Hypothalamus (tissue), 51 donors: Measurements from ENCODE around the gene ZBTB49.
"Not testable (repeated sequence)": the region's sequence is repeated elsewhere in the genome, so short reads cannot be mapped to it uniquely, and the experiment has no call there.

Experiments
- DNase-seq, 51 donors: peaks; one replicate each; lab custom pipeline; 2025; lab: John Stamatoyannopoulos, UW

ZBTB49 gene, protein sequence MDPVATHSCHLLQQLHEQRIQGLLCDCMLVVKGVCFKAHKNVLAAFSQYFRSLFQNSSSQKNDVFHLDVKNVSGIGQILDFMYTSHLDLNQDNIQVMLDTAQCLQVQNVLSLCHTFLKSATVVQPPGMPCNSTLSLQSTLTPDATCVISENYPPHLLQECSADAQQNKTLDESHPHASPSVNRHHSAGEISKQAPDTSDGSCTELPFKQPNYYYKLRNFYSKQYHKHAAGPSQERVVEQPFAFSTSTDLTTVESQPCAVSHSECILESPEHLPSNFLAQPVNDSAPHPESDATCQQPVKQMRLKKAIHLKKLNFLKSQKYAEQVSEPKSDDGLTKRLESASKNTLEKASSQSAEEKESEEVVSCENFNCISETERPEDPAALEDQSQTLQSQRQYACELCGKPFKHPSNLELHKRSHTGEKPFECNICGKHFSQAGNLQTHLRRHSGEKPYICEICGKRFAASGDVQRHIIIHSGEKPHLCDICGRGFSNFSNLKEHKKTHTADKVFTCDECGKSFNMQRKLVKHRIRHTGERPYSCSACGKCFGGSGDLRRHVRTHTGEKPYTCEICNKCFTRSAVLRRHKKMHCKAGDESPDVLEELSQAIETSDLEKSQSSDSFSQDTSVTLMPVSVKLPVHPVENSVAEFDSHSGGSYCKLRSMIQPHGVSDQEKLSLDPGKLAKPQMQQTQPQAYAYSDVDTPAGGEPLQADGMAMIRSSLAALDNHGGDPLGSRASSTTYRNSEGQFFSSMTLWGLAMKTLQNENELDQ

DNA sequence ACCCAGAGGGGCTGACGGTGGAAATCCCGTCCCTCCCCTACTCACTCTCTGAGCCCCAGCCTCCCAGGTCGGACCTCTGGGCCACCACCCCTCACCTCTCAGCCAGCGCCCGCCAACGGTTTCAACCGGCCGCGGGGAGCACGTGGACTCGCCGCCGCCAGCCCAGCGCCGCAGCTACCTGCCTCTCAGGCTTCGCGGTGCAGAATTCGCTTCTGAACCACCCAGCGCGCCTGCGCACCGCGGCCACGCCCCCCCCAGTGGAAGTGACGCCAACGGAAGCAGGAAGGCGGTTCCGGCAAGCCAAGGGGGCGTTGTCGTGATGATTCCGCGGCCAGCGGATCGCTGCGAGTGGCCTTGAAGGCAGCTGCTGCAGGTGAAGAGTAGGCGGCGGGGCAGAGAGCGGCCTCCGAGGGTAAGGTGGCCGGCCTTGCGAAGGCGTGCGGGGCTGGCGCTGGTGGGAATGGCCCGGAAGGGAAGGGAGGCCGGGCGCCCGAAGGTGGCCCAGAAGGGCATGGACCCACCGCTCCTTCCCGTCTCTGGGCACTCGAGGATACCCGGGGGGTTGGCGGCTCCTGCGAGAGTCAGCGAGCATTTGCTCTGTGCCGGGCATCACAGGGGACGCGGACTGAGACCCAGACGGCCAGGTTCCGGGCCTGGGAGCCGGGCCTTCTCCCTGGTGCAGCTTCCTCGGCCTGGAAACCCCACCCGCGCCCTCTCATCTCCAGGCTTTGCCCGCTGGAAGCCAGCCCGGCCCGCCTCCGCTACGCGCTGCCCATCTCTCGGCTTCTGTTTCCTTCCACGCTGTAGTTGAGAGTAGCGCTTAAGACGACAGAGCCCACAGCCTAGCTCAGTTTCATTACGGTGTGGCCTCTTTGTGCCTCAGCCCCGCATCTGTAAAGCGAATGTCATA lies at the start of gene ZBTB49, which contains the start of gene LYAR:
Gene ZBTB49, plus strand, starts transcription at position 311 of the 910 bp plus-strand sequence. CDS start 9,695 bp downstream, outside the sequence.
Gene LYAR, minus strand, starts transcription at position 214 of the 910 bp plus-strand sequence. CDS start 6,412 bp downstream, outside the sequence.
- peak; percentile 48 to 96 (median 87) for DNase-seq

DNA sequence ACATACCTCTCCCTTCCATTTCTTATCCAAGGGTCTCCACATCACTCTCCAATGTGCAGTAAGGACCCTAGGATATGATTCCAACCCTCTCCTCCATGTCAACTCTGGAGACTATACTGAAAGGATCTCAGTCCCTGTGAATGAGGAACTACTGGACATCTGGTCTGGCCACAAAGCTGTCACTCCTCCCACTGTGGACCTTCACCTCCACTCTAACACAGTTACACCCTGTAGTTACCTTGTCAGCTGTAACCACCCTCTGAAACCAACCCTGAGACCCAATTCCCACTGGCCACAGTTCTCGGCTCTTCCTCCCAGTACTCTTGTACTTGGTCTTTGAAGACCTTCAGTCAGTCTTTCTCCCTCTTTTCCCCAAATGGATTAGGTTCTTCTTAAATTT lies 44.9 kb upstream of the ZBTB49 start:
- no peak for DNase-seq

DNA sequence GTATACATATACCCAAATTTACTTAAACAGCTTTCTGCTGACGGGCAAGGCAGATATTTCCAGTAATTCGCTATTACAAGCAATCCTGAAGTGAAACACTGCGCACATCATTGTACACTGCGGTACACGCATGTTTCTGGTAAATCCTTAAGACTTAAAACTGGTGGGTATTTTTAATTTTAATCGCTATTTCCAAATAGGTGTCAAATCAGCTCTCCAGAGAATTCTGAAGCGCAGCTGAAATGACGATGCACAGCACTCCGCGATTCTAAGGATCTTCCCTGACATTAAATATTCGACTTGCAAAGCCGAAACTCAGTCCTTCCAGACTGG lies 42.4 kb upstream of the ZBTB49 start:
- no peak for DNase-seq

DNA sequence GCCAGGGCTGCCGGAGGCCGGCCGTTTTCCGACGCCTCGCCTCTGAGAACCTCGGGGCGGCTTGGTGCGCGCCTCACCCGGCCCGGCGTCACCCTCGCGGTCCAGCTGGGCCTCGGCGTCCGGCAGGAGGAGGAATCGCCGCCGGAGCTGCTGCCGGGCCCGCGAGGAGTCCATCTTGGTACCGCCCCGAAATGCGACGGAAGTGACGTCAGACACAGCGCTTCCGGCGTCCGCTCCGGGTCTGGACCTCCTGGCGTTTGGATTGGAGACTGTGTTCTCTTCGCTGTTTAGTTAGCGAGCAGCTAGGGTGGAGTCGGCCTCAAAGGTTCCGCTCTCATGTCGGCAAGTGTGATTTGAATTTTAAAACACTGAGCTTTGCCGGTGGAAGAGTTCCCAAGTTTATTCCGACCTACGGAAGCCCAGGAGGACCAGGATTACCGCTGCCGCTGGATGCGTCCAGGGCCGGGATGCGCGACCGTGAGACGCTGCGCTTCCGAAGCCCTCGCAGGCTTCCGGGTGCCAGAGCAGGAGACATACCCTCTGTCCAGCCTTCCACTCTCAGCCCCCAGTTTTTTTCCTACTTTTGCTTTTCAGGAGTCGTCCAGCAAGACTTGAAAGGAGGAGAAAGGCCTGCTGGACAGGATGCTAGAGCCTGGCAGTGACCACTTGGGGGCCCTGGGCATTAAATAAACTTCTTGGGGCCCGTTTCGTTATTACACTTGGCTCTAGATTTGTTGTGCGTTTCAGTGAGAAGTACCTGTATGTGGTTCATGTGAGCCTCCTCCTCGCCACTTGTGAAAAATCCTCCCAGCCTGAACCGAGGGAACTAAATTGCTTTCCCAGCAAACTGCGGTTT lies 41.8 kb upstream of the ZBTB49 start, which contains the start of gene TMEM128:
Gene TMEM128, minus strand, starts transcription at position 195 of the 856 bp plus-strand sequence. Its CDS starts 21 bp downstream, at position 174.
- DNase-seq = peak; percentile 69 to 97 (median 89)

DNA sequence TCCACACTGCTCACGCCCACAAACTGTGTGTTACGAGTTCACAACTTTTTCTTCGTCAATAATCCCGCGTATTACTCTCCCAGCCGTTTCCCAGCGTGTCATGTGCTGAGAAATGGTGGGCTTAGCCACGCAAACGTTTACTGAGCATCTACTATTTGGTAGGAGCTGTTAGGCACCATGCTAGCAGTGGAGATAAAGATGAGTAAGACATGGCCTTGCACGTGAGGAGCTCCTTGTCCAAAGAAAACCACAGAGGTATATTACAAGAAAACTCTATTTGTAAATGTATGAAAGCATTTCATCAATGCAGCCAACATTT lies 41.2 kb upstream of the ZBTB49 start:
- DNase-seq = no peak

DNA sequence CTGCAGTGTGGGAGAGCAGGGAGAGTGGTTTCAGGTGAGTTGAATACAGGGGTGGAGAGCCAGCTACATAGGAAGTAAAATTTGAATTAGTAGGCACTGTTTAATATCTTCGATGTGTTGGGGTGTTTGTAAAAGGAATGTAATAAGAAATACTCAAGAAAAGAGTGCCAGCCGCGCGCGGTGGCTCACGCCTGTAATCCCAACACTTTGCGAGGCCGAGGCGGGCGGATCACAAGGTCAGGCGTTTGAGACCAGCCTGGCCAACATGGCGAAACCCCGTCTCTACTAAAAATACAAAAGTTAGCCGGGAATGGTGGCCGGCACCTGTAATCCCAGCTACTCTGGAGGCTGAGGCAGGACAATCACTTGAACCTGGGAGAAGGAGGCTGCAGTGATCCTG lies 40.7 kb upstream of the ZBTB49 start:
- DNase-seq = not testable (repeated sequence)

DNA sequence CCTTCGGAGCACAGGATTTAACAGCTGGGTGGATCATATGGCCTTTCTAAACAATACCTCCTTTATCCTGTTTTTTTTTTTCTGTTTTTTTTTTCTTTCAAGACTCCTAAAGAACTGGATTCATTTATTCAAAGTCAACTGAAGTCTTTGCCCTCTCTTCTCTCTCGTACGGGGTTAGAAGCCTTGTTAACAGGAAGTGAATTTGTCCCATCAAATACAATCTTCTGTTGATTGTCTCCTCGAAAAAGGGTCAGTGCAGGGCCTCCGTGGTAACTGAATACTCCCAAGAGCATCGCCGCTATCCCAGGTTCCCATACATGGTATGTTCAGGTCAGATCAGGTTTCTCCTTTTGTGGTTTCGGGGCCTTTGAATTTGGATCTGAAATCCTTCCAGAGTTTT lies 40.2 kb upstream of the ZBTB49 start:
- no peak for DNase-seq

DNA sequence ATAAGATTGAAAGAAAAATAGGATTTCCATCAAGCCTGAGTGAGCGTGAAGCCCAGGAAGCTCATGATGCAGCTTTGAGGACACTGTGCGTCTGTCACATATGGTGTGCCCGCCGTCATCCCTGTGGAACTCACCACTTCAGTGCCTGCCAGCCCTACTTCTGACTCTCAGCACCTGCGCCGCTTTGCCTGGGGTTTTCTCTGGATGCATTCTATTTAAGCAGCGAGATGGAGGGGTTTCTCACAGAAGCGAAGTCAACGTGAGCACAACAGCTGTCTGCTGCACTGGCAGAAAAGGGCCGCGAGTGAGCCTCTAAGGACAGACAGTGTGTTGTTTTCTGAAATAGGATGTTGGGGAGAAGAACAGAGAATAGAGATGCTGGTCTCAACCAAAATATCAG lies 35.9 kb upstream of the ZBTB49 start:
- peak in 4 of 51 donors; percentile 15 to 53 (median 20) for DNase-seq

DNA sequence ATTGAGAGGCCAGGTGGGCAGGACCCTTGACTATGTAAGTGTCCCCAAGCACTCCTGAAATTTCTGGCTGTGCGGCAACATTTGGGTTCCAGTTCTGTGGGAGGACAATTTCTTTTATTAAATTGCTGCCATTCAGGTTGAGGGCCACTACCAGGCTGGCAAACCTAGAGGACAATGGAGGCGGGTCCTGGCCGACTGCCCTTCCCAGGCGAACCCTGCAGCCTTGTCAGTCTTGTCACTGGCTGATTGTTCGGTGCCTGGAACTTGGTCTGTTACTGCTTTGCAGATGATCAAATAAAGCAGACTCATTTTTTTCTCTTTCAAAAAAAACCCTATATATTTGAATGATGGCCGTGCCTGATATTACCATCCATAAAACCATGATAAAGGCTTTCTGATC lies 35.4 kb upstream of the ZBTB49 start:
- DNase-seq = peak in 40 of 51 donors; percentile 5 to 84 (median 56)

DNA sequence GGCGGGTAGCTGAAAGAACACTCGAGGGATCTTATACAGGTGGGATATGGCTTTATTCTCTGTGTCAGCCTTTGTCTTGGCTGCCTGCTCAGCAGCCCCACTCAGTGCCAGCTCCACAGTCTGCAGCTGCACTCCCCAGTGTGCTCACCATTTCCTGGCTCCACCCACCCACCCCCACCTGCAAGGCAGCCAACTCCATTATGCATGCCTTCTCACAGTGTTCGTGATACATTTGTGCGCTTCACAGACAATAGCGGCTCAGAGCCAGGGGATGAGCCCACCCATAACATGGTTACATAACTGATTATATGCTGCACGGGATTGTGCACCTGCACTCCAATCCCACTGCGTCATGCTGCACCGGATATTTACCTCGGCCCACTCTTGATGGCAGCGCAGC lies 33.3 kb upstream of the ZBTB49 start:
- DNase-seq = no peak

DNA sequence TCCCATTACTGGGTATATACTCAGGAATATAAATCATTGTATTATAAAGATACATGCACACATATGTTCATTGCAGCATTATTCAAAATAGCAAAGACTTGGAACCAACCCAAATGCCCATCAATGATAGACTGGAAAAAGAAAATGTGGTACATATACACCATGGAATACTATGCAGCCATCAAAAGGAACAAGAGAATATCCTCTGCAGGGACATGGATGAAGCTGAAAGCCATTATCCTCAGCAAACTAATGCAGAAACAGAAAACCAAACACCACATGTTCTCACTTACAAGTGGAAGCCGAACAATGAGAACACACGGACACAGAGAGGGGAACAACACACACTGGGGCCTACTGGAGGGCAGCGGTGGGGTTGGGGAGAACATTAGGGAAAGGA lies 32.3 kb upstream of the ZBTB49 start:
- DNase-seq = not testable (repeated sequence)

DNA sequence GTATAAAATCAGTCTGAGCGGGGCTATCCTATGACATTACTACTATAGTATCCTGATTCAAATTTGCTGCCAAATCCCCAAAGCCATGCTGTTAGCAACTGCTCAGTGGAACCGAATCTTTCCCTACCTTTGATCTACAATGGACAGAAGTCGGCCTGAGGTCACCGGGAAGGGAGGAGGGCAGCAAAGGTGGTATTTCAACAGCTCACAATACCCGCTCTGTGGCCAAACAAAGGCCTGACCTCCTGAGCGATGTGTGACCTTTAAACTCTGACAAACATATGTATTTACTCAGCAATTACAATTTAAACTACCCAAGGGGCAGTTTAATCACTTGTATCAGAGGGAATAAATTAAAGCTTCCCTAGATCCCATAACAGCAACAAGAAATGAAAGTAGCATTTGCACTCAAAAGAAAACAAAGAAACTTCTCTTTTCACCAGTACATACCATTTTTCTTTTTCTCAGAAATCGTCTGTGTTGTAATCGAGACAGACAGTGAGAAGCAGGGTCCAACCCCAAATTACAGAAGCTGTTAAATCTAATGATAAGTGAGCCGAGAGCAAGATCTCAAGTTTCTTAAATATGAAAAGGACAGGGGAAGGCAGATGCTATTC lies 30.5 kb upstream of the ZBTB49 start:
- no peak for DNase-seq

DNA sequence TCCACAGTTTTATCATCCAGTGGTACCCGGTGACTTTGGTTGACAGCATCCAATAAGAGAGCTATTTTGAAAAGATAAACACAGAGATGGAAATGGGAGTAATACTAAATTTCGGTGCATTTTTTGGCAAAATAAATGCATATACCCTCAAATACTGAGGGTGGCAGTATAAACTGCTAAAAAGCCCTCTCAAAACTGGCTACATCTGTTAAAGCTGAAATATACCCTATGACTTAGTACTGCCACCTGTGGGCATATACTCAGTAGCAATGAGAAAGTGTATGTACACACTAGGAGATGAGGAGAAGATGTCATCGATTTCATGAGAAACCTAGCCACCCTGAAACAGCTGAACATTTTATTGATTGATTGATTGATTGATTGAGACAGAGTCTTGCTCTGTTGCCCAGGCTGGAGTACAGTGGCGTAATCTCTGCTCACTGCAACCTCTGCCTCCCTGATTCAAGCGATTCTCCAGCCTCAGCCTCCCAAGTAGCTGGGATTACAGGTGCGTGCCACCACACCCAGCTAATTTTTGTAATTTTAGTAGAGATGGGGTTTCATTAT lies 29.8 kb upstream of the ZBTB49 start:
- DNase-seq = no peak

DNA sequence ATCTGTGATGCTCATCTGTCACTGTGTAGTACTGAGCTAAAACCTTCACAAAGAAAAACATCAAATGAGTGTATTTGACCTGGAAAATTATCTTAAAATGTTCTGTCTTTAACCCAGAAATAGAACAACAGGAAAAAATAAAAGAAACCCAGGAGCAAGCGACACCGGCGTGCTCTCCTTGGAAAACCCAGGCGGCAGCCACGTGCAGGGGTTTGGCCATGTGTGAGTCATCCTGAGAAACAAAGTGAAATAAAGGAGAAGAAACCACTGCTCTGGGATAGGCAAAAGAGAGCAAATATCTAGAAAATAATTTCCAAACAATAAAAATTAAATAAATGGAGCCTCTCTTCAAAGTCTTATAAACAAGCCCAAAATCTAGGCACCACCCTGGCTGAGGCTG lies 22.1 kb upstream of the ZBTB49 start:
- DNase-seq = no peak

DNA sequence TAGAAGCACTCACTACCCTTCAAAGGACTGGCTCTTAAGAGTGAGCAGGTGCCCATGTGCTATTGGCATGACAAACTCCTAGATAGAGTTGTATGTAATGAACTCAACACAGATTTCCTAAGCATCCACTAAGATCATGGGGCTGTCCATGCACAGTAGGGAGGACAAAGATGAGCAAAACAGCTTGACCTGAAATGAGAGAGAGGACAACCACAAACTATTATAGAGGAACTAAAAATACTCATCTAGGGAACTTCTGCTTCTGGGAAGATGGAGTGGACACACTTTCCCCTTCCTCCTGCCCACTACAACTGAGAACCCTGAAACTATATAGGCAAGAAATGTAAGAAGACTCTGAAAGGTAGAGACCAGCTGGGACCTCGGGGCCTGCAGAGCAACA lies 21.3 kb upstream of the ZBTB49 start:
- DNase-seq = no peak

DNA sequence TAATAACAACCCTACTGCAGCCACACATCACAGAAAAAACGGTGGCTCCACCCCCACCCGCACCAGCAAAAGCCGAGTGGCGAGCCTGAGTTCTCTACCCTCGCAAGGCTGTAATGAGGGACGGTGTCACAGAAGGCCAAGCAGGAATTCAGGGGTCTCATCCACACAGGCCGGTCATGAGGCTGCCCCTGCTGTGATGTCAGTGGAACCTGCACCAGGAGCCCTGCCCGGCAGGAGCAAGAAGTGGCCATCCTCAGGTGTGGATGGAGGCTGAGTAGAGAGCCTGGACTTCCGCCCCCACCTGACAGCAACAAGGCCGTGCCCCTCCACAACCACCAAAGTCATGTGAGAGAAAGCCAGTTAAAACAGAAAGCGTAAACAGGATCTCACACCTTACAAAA lies 20.7 kb upstream of the ZBTB49 start:
- DNase-seq = no peak

DNA sequence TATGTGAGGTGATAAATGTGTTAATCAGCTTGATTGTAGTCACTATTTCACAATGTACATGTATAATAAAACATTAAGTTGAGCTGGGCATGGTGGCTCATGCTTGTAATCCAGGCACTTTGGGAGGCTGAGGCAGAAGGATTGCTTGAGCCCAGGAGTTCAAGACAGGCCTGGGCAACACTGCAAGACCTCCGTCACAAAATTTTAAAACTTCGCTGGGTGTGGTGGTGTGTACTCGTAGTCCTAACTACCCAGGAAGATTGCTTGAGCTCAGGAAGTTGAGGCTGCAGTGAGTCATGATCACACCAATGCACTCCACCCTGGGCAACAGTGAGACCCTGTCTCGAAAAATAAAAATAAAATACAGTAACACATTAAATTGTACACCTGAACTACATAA lies 20.2 kb upstream of the ZBTB49 start:
- DNase-seq = no peak

DNA sequence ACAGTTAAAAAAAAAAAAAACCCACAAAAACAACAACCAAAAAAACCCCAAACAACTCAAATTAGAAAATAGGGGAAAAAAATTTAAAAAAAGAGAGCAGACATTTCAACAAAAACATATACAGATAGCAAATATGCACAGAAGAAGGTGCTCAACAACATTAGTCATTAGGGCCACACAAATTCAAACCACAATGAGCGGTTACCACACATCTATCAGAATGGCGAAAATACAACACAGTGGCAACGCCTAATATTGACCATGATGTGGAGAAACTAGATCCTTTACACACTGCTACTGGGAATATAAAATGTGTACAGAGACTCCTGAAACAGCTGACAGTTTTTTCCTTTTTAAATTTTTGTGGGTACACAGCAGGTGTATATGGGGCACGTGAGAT lies 19.5 kb upstream of the ZBTB49 start:
- DNase-seq = no peak

DNA sequence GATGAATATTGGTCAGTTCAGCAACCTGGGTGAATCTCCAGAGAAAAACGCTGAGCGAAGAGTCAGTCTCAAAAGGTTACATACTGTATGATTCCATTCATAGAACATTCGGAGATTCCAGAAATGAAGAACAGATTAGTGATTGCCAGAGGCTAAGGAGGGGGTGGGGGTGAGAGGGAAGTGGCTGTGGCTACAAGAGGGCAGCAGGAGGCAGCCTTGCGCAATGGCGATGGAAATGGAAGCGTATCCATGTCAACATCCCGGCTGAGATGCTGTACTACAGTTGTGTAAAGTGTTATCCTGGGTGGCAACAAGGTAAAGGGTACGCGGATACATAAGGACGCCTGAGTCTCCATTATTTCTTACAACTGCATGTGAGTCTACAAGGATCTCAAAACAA lies 18.1 kb upstream of the ZBTB49 start:
- DNase-seq = no peak
